Measurements from ENCODE around the gene DYNLT4.

DYNLT4 gene

DNA sequence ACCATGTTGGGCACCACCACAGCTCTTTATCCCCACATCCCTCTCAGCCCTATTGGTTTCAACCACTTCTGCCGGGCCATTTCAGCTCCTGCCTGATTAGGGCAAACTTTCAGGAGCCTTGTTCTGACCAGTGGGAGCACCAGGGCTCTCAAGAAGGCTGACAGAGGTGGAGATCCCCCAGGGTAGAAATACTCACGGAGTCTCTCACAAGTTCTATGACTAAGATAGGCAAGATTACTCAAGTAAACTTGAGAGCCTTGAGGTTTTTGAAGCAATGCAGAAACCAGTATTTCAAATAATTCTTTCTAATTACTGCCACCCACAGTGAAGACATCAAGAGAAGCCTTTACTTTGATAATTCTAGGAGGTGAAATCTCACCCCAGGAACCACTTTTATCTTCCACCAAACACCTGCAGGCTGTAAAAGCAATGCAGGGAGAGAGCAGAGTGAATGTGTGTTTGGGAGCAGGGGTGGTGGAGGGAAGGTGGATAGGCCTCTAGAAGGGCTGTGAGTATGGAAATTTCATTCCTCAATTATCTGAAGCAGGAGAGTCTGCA lies 42.5 kb upstream of the DYNLT4 start:
- TF ChIP-seq, protein P1, sequence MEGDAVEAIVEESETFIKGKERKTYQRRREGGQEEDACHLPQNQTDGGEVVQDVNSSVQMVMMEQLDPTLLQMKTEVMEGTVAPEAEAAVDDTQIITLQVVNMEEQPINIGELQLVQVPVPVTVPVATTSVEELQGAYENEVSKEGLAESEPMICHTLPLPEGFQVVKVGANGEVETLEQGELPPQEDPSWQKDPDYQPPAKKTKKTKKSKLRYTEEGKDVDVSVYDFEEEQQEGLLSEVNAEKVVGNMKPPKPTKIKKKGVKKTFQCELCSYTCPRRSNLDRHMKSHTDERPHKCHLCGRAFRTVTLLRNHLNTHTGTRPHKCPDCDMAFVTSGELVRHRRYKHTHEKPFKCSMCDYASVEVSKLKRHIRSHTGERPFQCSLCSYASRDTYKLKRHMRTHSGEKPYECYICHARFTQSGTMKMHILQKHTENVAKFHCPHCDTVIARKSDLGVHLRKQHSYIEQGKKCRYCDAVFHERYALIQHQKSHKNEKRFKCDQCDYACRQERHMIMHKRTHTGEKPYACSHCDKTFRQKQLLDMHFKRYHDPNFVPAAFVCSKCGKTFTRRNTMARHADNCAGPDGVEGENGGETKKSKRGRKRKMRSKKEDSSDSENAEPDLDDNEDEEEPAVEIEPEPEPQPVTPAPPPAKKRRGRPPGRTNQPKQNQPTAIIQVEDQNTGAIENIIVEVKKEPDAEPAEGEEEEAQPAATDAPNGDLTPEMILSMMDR (IDR thresholded peaks at IDR 0.05): no peak
- Histone ChIP-seq H3K36me3 (no peaks in the 10 kb centered on the region), H3K27ac (no peak overlapping the region), H3K4me3 (ENCODE audit: low read depth in 1 of 2, low read length in 1 of 2) (no peak overlapping the region), H3K4me1 (ENCODE audit: control insufficient read depth in 1 of 2, insufficient read depth in 1 of 2, low read depth in 1 of 2, low read length in 1 of 2) (no peaks in the 10 kb centered on the region), H3K27me3 (no peaks in the 10 kb centered on the region), H3K9me3 (no peaks in the 10 kb centered on the region)

DNA sequence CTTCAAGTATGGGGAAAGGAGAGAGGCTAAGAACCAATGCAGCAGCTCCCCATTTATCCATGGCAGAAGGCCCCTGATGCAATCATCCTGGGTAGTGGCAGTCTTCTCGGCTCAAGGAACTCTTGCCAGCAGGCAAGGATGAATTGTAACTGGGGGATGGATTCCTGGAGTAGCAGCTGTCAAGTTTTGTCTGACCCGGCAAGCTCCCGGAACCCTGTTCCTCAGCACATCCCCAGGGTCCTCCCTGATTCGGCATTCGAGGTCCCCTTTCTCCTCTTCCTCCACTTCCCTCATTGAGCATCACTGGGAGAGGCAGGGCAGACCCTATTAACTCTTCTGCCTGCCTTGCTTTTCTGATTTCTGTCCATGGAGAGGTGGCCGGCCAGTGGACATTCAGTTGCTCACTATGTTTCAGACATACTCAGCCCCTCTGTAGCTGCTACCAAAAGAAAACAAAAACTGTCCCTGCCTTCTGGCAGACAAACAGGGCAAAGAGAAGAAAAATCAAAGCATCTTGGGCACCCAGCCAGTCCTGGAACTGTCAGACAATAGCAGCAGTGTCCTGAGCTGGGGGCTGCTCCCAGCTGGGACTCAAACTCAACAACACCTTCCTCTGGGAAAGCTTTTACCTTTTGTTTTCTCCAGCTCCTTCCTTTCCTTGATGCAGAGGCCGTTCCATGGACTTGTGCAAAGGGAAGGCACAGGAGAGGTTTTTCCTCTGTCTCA lies 41.5 kb upstream of the DYNLT4 start:
- Histone ChIP-seq H3K27me3 (peaks cover 10% of the 10 kb centered on the region), H3K36me3 (no peaks in the 10 kb centered on the region), H3K4me3 (ENCODE audit: low read depth in 1 of 2, low read length in 1 of 2) (no peak overlapping the region), H3K27ac (no peak overlapping the region), H3K4me1 (ENCODE audit: control insufficient read depth in 1 of 2, insufficient read depth in 1 of 2, low read depth in 1 of 2, low read length in 1 of 2) (no peaks in the 10 kb centered on the region), H3K9me3 (no peaks in the 10 kb centered on the region)
- TF ChIP-seq, protein P1 (IDR thresholded peaks at IDR 0.05): no peak

DNA sequence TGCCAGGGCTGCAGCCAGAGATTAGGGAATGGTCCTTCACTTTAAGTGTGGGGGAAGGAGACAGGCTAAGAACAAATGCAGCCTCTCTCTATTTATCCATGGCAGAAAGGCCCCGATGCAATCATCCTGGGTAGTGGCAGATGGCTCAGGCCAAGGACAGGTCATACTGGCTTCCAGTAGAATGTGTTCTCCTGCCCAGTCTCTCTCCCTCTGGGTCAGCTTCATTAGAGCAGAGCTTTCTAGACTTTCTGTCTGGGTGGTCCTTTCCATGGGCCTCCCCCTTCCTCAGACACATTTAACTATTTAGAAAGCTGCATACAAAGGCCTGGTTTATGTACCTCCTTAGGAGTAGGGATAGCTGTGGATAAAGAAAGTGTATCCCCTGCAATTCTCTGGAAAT lies 40.7 kb upstream of the DYNLT4 start:
- Histone ChIP-seq H3K9me3 (no peaks in the 10 kb centered on the region), H3K4me1 (ENCODE audit: control insufficient read depth in 1 of 2, insufficient read depth in 1 of 2, low read depth in 1 of 2, low read length in 1 of 2) (peaks cover 0 to 5% of the 10 kb centered on the region in 2 experiments), H3K36me3 (no peaks in the 10 kb centered on the region), H3K4me3 (ENCODE audit: low read depth in 1 of 2, low read length in 1 of 2) (no peak overlapping the region), H3K27ac (no peak overlapping the region), H3K27me3 (peaks cover 18% of the 10 kb centered on the region)
- TF ChIP-seq, protein P1 (IDR thresholded peaks at IDR 0.05): no peak

DNA sequence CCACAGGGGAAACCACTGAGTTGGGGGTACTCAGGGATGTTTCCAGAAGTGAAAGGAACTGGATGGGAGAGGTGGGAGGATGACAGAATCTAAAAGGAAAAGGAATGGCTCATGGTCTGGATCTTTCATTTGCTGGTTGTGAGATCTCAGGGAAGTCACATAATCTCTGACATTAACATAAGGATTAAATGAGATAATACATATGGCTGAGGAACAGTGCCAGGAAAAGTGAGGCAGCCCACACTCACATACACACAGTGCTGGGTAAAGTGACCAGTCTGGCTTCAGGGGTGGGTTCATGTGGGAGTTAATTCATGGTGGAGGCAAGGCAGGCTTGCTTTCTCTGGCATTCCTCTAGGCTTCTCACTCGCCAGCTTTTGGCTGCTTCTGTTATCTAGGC lies 39.8 kb upstream of the DYNLT4 start:
- Histone ChIP-seq H3K36me3 (no peaks in the 10 kb centered on the region), H3K4me1 (ENCODE audit: control insufficient read depth in 1 of 2, insufficient read depth in 1 of 2, low read depth in 1 of 2, low read length in 1 of 2) (peaks cover 0 to 9% of the 10 kb centered on the region in 2 experiments), H3K9me3 (no peaks in the 10 kb centered on the region), H3K27ac (no peak overlapping the region), H3K27me3 (peaks cover 27% of the 10 kb centered on the region), H3K4me3 (ENCODE audit: low read depth in 1 of 2, low read length in 1 of 2) (no peak overlapping the region)
- TF ChIP-seq, protein P1 (IDR thresholded peaks at IDR 0.05): no peak

DNA sequence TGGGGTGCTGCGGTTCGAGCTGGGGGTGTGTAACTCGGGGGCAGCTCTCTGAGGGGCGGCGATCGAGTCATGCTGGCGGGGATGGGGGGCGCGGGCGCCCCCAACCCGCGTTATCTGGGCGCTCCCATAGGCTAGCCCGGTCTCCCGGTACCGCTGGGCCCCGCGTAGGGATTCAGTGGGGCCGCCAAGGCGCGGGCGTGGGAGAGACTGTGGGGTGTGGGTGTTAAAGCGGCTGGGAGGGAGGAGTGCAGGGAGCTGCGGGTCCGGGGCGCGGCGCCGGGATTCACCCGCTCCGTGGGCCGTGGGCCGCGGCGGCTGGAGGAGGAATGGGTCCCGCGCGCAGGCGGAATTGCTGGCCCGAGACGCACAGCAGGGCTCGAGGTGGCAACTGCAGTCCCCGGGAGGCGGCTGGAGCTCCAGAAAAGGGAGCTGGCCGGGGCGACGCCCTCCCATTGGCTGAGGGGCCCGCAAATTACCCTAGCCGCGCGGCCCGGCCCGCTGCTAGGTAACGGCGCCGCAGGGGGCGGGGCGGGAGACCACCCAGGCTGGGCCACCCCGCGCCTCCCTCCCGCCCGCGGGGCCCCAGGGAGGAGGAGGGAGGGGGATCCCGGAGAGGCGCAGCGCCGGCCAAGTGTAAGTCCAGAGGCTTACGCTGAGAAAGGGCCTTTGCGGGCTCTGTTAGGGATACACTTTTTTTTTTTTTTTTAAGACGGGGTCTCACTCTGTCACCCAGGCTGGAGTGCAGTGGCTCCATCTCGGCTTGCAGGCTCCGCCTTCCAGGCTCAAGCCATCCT lies 35.9 kb upstream of the DYNLT4 start, which contains the start of gene PTCH2:
Gene PTCH2, minus strand, starts transcription at position 392 of the 794 bp plus-strand sequence. Its CDS starts 321 bp downstream, at position 71.
- H3K4me1 ChIP-seq (ENCODE audit: control insufficient read depth in 1 of 2, insufficient read depth in 1 of 2, low read depth in 1 of 2, low read length in 1 of 2): peaks cover 0 to 9% of the 10 kb centered on the region in 2 experiments
- H3K27me3 ChIP-seq: peaks cover 41% of the 10 kb centered on the region
- no peak within 1 kb of the TSS for H3K27ac ChIP-seq
- no peaks in the 10 kb centered on the region for H3K9me3 ChIP-seq
- H3K36me3 ChIP-seq: no peaks in the 10 kb centered on the region
- TF ChIP-seq, protein P1 (IDR thresholded peaks at IDR 0.05): no peak
- H3K4me3 ChIP-seq (ENCODE audit: low read depth in 1 of 2, low read length in 1 of 2): no peak within 1 kb of the TSS
